CD4-positive, alpha-beta T cell (primary cell): Measurements from ENCODE around the gene ZNF615. TPM values are rescaled to one million over a fixed set of nuclear protein-coding genes. Genes with fewer than 3 reads are reported as not detected.
A peak's percentile ranks its signal among the peaks of the same experiment; 100 is the strongest.

Experiments used
- ATAC-seq: fragments of 200-7000 bp; cut with Tn5 transposase; one replicate; pipeline ENCODE4 v1.10.0; 2022; ENCODE audit warnings: mild to moderate bottlenecking; ENCODE audit not compliant: poor library complexity
- CTCF ChIA-PET: fragments of 350-600 bp; sonication (Branson Sonifier 250); formaldehyde crosslinking; loops from one replicate; lab custom pipeline; 2021; ENCODE audit warnings: antibody characterized with exemption, inconsistent platforms; lab: Charles Lee
- POLR2A ChIA-PET: fragments of 350-600 bp; sonication (Branson Sonifier 250); formaldehyde crosslinking; loops from one replicate; lab custom pipeline; 2021; ENCODE audit warnings: antibody characterized with exemption, inconsistent platforms; lab: Charles Lee
- DNase-seq, 14 experiments: peaks; one replicate each; pipeline ENCODE4 v3.0.0-alpha.2; 2013 to 2020; ENCODE audit warnings: mixed read lengths in 2 of 14
- H3K27ac ChIP-seq, 2 donors: one replicate each; pipeline versions ENCODE4 v1.5.1 to v1.7.0; 2013; ENCODE audit warnings: low read length in 2 of 2, low read depth in 1 of 2, mild to moderate bottlenecking in 1 of 2
- H3K27me3 ChIP-seq, 2 experiments: 1 replicate in 1 of 2; 2 replicates in 1 of 2; pipeline versions ENCODE4 v1.6.1 to v1.7.0; 2013; ENCODE audit warnings: low read length in 2 of 2, control low read depth in 1 of 2, mild to moderate bottlenecking in 1 of 2, moderate library complexity in 1 of 2; ENCODE audit not compliant: insufficient read depth in 2 of 2, control insufficient read depth in 1 of 2
- H3K36me3 ChIP-seq: one replicate; pipeline ENCODE4 v1.6.1; 2013; ENCODE audit warnings: low read length, control low read depth; ENCODE audit not compliant: insufficient read depth
- H3K4me1 ChIP-seq: one replicate; pipeline ENCODE4 v1.6.1; 2013; ENCODE audit warnings: low read length, control low read depth; ENCODE audit not compliant: insufficient read depth
- H3K4me3 ChIP-seq: one replicate; pipeline ENCODE4 v1.5.1; 2013; ENCODE audit warnings: mild to moderate bottlenecking, low read length, moderate library complexity
- H3K9me3 ChIP-seq, 2 experiments: 1 replicate in 1 of 2; 2 replicates in 1 of 2; pipeline versions ENCODE4 v1.6.1 to v1.7.0; 2013; ENCODE audit warnings: low read length in 2 of 2, mild to moderate bottlenecking in 2 of 2, control low read depth in 1 of 2, moderate library complexity in 1 of 2; ENCODE audit not compliant: control insufficient read depth in 1 of 2, insufficient read depth in 1 of 2
- H3K27ac Mint-ChIP-seq: one replicate; pipeline ENCODE4 v1.8.0; 2020; ENCODE audit warnings: mixed read lengths
- H3K27me3 Mint-ChIP-seq: one replicate; pipeline ENCODE4 v1.8.0; 2021; ENCODE audit warnings: mixed read lengths
- H3K36me3 Mint-ChIP-seq: one replicate; pipeline ENCODE4 v1.8.0; 2021; ENCODE audit warnings: low read depth, mixed read lengths
- H3K4me1 Mint-ChIP-seq: one replicate; pipeline ENCODE4 v1.8.0; 2021; ENCODE audit warnings: low read depth, mixed read lengths
- H3K4me3 Mint-ChIP-seq: one replicate; pipeline ENCODE4 v1.8.0; 2020; ENCODE audit warnings: mild to moderate bottlenecking, mixed read lengths
- H3K9me3 Mint-ChIP-seq: one replicate; pipeline ENCODE4 v1.8.0; 2020; ENCODE audit warnings: mixed read lengths
- CTCF ChIP-seq: fragments of 200-600 bp; IDR thresholded peaks from one replicate; pipeline ENCODE4 v1.8.0; 2022; ENCODE audit warnings: antibody characterized with exemption, mild to moderate bottlenecking
- intact Hi-C, 2 experiments: fragments of 100-400 bp; cut with DNase I in 1 of 2; cut with micrococcal nuclease in 1 of 2; formaldehyde crosslinking; loops; one replicate each; pipeline versions ENCODE4 v1.15.1 to v1.9.0; 2023 to 2025; cut with DNase I, micrococcal nuclease
- total RNA-seq, 174 experiments: library from RNA in 2 of 174; stranded (reverse) in 2 of 174; gene quantifications; one replicate each; pipeline ENCODE4 v1.2.3 and lab custom pipeline; 2021 to 2026

ZNF615 gene
- total RNA-seq, 2 experiments from 2014 or later, result 8.9 to 9.2 TPM

- Histone ChIP-seq H3K27ac (peak overlapping the region in 1 of 2 donors; percentile 82), H3K27me3 (no peaks in the 10 kb centered on the region), H3K36me3 (peaks cover 16% of the 10 kb centered on the region), H3K4me3 (peak overlapping the region; percentile 95), H3K4me1 (peaks cover 12% of the 10 kb centered on the region), H3K9me3 (peaks cover 45 to 51% of the 10 kb centered on the region in 2 experiments)
- no peak for TF ChIP-seq CTCF
- no peak for ATAC-seq
- no peaks in the 10 kb centered on the region for H3K27me3 Mint-ChIP-seq
- peaks cover 24% of the 10 kb centered on the region for H3K4me1 Mint-ChIP-seq
- ChIA-PET POLR2A (interaction anchor here (0.6 to 2.8 kb wide), 7 partner anchors 14 to 1513 kb away, joined by 3 to 25 read pairs (median 4); partner anchors contain the start of genes ZNF350, ZNF432 and ZNF614), CTCF (interaction anchor here (0.9 kb wide), 1 partner anchor 81 kb away, joined by 3 read pairs; the partner anchor contains the start of gene ZNF613)
- H3K27ac Mint-ChIP-seq, result peak overlapping the region; percentile 88
- DNase-seq, result no peak
- peak overlapping the region; percentile 95 for H3K4me3 Mint-ChIP-seq
- intact Hi-C loops, result loop anchor here in 1 of 2 experiments (5.0 kb wide), 1 partner anchor 40 kb away; the partner anchor contains the start of gene ZNF432
- H3K9me3 Mint-ChIP-seq, result peaks cover 28% of the 10 kb centered on the region
- H3K36me3 Mint-ChIP-seq, result peaks cover 89% of the 10 kb centered on the region
Observed at GRCh38 chr19:52007451-52007805, 583 bp downstream of the ZNF615 start.

DNA sequence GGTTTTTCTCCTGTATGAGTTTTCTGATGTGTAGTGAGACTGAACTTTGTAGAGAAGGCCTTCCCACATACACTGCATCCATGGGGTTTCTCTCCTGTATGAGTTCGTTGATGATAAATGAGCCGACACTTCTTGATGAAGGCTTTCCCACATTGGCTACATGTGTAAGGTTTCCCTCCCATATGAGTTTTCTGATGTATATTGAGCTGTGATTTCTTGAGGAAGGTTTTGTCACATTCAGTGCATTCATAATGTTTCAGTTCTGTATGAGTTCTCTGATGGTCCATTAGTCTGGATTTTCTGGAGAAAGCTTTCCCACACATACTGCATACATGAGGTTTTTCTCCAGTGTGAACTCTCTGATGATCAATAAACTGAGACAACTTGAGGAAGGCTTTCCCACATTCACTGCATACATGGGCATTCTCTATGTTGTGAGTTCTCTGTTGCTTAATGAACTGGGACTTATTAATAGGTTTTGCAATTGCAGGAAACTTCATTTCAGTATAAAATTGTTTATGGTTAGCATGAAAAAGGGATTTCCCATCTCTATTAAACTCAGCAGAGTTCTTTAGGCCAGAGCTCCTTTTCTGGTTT, 13.9 kb downstream of the ZNF615 start:
- no peak for TF ChIP-seq CTCF
- DNase-seq, result no peak
- Mint-ChIP-seq H3K27me3 (no peaks in the 10 kb centered on the region), H3K36me3 (peaks cover 95% of the 10 kb centered on the region), H3K4me3 (no peak overlapping the region), H3K9me3 (peaks cover 25% of the 10 kb centered on the region), H3K27ac (no peak overlapping the region), H3K4me1 (no peaks in the 10 kb centered on the region)
- intact Hi-C loops, result no loop called here
- CTCF ChIA-PET, result no interaction called here
- no peak for ATAC-seq
- POLR2A ChIA-PET, result no interaction called here
- no peak overlapping the region for H3K27ac ChIP-seq
- H3K4me3 ChIP-seq, result no peak overlapping the region
- H3K9me3 ChIP-seq, result peaks cover 41 to 97% of the 10 kb centered on the region in 2 experiments
- peaks cover 51% of the 10 kb centered on the region for H3K36me3 ChIP-seq
- H3K4me1 ChIP-seq, result no peaks in the 10 kb centered on the region
- no peaks in the 10 kb centered on the region for H3K27me3 ChIP-seq

- H3K9me3 ChIP-seq, result peaks cover 42 to 98% of the 10 kb centered on the region in 2 experiments
- no peak overlapping the region for H3K27ac Mint-ChIP-seq
Observed at GRCh38 chr19:51993422-51993821, 14.6 kb downstream of the ZNF615 start.

More at GRCh38 chr19:51993422-51993821, 14.6 kb downstream of the ZNF615 start:
- Histone ChIP-seq H3K27me3 (no peaks in the 10 kb centered on the region), H3K4me3 (no peak overlapping the region), H3K27ac (no peak overlapping the region), H3K4me1 (no peaks in the 10 kb centered on the region), H3K36me3 (peaks cover 45% of the 10 kb centered on the region)
- Mint-ChIP-seq H3K4me3 (no peak overlapping the region), H3K9me3 (peaks cover 26% of the 10 kb centered on the region), H3K4me1 (no peaks in the 10 kb centered on the region), H3K36me3 (peaks cover 95% of the 10 kb centered on the region), H3K27me3 (no peaks in the 10 kb centered on the region)
- POLR2A ChIA-PET, result no interaction called here
- no peak for TF ChIP-seq CTCF
- ATAC-seq, result no peak
- CTCF ChIA-PET, result no interaction called here
- DNase-seq, result no peak
- intact Hi-C loops, result no loop called here
